Measurements from ENCODE around the gene F10.

GRCh38 chr13:113091891-113092775 is 30.5 kb upstream of the F10 start:
- TF ChIP-seq POLR2A (IDR thresholded peaks at IDR 0.05; ENCODE audit: low read depth, low read length) = no peak
- no peak for TF ChIP-seq POLR2AphosphoS5 (IDR thresholded peaks at IDR 0.05; ENCODE audit: low read depth, low read length)
